Measurements from ENCODE around the gene GAA. TPM values are rescaled to one million over a fixed set of nuclear protein-coding genes. Genes with fewer than 3 reads are reported as not detected.

GAA gene
- total RNA-seq, 1 donor from 2014 or later, result 8.9 TPM

- no peak for TF ChIP-seq CTCF (conservative IDR thresholded peaks at IDR 0.05; ENCODE audit: low read depth, low read length)
- DNase-seq (ENCODE audit: low read depth), result no peak
- H3K4me3 ChIP-seq (ENCODE audit: low read depth, low read length), result no peak overlapping the region
These were observed 3.1 kb downstream of the GAA start for GRCh38 chr17:80104321-80104955.

- no peak for DNase-seq (ENCODE audit: low read depth)
- TF ChIP-seq CTCF (conservative IDR thresholded peaks at IDR 0.05; ENCODE audit: low read depth, low read length), result no peak
- H3K4me3 ChIP-seq (ENCODE audit: low read depth, low read length), result no peak overlapping the region
These were observed 3.6 kb downstream of the GAA start for GRCh38 chr17:80104956-80105375.

GRCh38 chr17:80105762-80106161, 4.4 kb downstream of the GAA start:
- no peak overlapping the region for H3K4me3 ChIP-seq (ENCODE audit: low read depth, low read length)
- no peak for TF ChIP-seq CTCF (conservative IDR thresholded peaks at IDR 0.05; ENCODE audit: low read depth, low read length)
- DNase-seq (ENCODE audit: low read depth), result no peak

- no peak for DNase-seq (ENCODE audit: low read depth)
- no peak overlapping the region for H3K4me3 ChIP-seq (ENCODE audit: low read depth, low read length)
- TF ChIP-seq CTCF (conservative IDR thresholded peaks at IDR 0.05; ENCODE audit: low read depth, low read length), result no peak
These were observed 4.8 kb downstream of the GAA start for GRCh38 chr17:80106176-80106575.

GRCh38 chr17:80106751-80107150, 5.4 kb downstream of the GAA start:
- no peak for DNase-seq (ENCODE audit: low read depth)
- no peak for TF ChIP-seq CTCF (conservative IDR thresholded peaks at IDR 0.05; ENCODE audit: low read depth, low read length)
- no peak overlapping the region for H3K4me3 ChIP-seq (ENCODE audit: low read depth, low read length)

- no peak for DNase-seq (ENCODE audit: low read depth)
- no peak for TF ChIP-seq CTCF (conservative IDR thresholded peaks at IDR 0.05; ENCODE audit: low read depth, low read length)
- no peak overlapping the region for H3K4me3 ChIP-seq (ENCODE audit: low read depth, low read length)
These were observed 6.0 kb downstream of the GAA start for GRCh38 chr17:80107231-80108021.

Measured in epithelial cell of proximal tubule (primary cell).